ENCODE results near the gene TBX18.

TBX18 gene

GRCh38 chr6:84768442-84769174, 4.2 kb upstream of the TBX18 start:
- intact Hi-C loops (cut with micrococcal nuclease) = no loop called here
- no peak overlapping the region for H3K4me3 Mint-ChIP-seq
- peaks cover 81% of the 10 kb centered on the region for H3K27me3 Mint-ChIP-seq
- H3K27ac Mint-ChIP-seq = no peak overlapping the region
- peaks cover 11% of the 10 kb centered on the region for H3K4me1 Mint-ChIP-seq (ENCODE audit: low read depth)
- H3K9me3 Mint-ChIP-seq = no peaks in the 10 kb centered on the region
- H3K36me3 Mint-ChIP-seq (ENCODE audit: low read depth) = no peaks in the 10 kb centered on the region

GRCh38 chr6:84767526-84768201, 3.3 kb upstream of the TBX18 start:
- Mint-ChIP-seq H3K9me3 (no peaks in the 10 kb centered on the region), H3K36me3 (ENCODE audit: low read depth) (no peaks in the 10 kb centered on the region), H3K27me3 (peaks cover 81% of the 10 kb centered on the region), H3K27ac (no peak overlapping the region), H3K4me3 (no peak overlapping the region), H3K4me1 (ENCODE audit: low read depth) (peaks cover 19% of the 10 kb centered on the region)
- intact Hi-C loops (cut with micrococcal nuclease) = no loop called here

GRCh38 chr6:84766799-84767525, 2.6 kb upstream of the TBX18 start:
- Mint-ChIP-seq H3K9me3 (no peaks in the 10 kb centered on the region), H3K27me3 (peaks cover 82% of the 10 kb centered on the region), H3K4me3 (no peak overlapping the region), H3K27ac (no peak overlapping the region), H3K4me1 (ENCODE audit: low read depth) (peaks cover 22% of the 10 kb centered on the region), H3K36me3 (ENCODE audit: low read depth) (no peaks in the 10 kb centered on the region)
- intact Hi-C loops (cut with micrococcal nuclease) = no loop called here

DNA sequence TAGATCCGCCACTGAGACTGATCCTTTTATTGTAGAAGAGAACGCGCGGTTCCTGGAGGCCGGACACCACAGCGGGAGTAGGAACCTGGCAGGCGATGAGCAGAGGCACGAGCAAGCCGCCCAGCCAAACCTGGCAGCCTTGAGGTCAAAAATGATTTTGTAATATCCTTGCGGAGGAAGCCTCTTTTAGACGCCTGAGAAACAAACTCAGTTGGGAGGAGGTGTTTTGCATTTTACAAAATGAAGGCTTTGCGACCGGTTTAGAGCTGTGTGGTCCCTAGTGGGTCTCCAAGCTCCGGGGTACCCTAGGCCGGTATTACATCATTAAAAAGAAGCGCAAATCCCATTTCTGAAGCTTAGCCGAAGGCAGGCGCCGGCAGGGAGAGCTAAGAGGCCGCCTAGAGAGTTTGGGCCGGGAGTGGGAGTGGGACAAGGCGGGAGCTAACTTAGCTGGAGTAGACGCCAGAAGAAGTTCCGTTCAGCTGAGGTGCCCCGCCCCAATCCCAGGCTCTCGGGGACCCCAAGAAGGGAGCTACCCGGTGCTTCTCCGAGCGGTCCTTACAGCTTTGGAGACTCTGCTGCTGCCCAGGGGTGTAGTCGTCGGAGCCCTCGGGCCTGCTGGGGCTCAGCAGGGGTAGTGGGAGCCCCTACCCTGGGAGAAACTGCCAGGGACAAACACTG, 1.9 kb upstream of the TBX18 start:
- Mint-ChIP-seq H3K27me3 (peaks cover 82% of the 10 kb centered on the region), H3K4me3 (no peak overlapping the region), H3K4me1 (ENCODE audit: low read depth) (peaks cover 22% of the 10 kb centered on the region), H3K9me3 (no peaks in the 10 kb centered on the region), H3K36me3 (ENCODE audit: low read depth) (no peaks in the 10 kb centered on the region), H3K27ac (no peak overlapping the region)
- intact Hi-C loops (cut with micrococcal nuclease) = no loop called here

DNA sequence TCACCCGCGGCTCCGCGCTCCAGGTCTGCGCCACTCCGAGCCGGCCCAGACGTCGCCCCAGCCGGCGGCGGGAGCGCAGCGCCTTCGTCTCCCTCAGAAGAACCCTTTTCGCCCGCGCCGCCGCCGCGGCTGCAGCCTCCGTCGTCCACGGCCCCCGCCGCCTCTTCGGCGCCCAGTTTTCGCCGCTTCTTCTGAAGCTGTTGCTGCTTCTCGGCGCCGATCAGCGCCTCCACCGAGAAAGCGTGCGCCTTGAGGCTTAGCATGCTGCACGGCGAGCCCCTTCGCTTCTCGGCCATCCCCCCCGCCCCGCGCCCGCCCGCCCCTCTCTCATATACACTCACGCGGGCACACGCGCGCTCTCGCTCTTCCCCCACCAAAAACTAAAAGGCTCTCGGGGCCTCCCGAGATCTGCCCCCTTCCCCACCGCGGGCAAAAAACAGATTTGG, 489 bp downstream of the TBX18 start:
- intact Hi-C loops (cut with micrococcal nuclease) = no loop called here
- Mint-ChIP-seq H3K9me3 (no peaks in the 10 kb centered on the region), H3K36me3 (ENCODE audit: low read depth) (no peaks in the 10 kb centered on the region), H3K4me1 (ENCODE audit: low read depth) (peaks cover 22% of the 10 kb centered on the region), H3K4me3 (peak overlapping the region; percentile 79), H3K27ac (no peak overlapping the region), H3K27me3 (peaks cover 85% of the 10 kb centered on the region)

GRCh38 chr6:84763003-84763885, 1.2 kb downstream of the TBX18 start:
- intact Hi-C loops (cut with micrococcal nuclease) = no loop called here
- H3K4me3 Mint-ChIP-seq = peak overlapping the region; percentile 79
- no peaks in the 10 kb centered on the region for H3K36me3 Mint-ChIP-seq (ENCODE audit: low read depth)
- H3K9me3 Mint-ChIP-seq = no peaks in the 10 kb centered on the region
- H3K27me3 Mint-ChIP-seq = peaks cover 78% of the 10 kb centered on the region
- H3K4me1 Mint-ChIP-seq (ENCODE audit: low read depth) = peaks cover 22% of the 10 kb centered on the region
- H3K27ac Mint-ChIP-seq = no peak overlapping the region

DNA sequence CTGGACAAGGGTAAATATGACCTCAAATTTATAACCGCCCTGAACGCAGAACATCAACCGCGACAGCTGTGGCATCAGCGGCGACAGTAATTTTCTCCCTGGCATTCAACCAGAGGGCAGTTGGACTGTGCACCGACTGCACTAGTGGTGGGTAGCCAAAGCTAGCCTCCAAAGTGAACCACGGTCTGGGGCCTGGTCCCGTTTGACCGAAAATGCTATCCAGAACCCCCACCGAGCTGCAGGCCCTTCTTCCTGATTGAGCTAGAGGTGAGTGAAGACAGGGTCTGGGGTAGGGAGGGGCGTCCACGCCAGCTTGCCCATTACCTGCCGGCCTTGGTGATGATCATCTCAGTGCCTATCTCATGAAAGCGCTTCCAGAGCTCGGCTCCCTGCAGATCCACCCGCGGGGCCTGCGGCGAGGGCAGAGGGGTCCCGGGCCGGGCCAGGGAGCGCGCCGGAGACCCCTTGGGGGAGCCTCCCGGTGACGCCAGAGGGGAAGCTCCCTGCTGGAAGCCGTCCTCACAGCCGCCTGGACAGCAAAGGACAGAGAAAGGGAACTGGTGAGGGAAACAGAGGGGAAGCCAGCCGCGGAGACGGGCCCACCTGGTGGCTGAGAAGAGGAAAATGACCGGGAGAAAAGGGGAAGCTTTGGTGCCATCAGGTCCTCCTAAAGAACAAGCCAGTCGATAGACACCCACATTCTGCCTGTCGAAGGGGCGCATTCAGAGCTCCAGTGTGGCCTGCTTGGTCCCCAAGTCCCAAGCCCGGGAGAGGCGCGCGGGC, 2.0 kb downstream of the TBX18 start:
- intact Hi-C loops (cut with micrococcal nuclease) = no loop called here
- Mint-ChIP-seq H3K4me1 (ENCODE audit: low read depth) (peaks cover 22% of the 10 kb centered on the region), H3K27ac (no peak overlapping the region), H3K4me3 (no peak overlapping the region), H3K9me3 (no peaks in the 10 kb centered on the region), H3K27me3 (peaks cover 74% of the 10 kb centered on the region), H3K36me3 (ENCODE audit: low read depth) (no peaks in the 10 kb centered on the region)

DNA sequence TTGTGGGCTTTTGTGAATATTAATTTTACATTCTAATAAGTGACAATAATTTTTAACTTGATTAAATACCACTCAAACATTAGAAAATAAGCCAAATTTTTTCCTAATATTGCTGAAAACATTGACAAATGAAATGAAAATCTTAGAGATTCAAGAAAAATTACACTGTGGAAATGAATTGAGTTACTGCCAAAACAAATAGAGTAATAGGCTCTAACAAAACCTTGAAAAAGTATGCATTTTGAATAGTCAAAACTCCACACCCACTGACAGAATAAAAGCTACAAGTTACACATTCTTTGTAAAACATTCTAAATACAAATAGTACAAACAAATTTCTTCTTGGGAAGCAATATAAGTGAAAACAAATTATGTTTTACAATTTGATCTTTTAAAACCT, 5.9 kb downstream of the TBX18 start:
- no peak overlapping the region for H3K27ac Mint-ChIP-seq
- peaks cover 12% of the 10 kb centered on the region for H3K4me1 Mint-ChIP-seq (ENCODE audit: low read depth)
- no peaks in the 10 kb centered on the region for H3K9me3 Mint-ChIP-seq
- H3K36me3 Mint-ChIP-seq (ENCODE audit: low read depth) = no peaks in the 10 kb centered on the region
- H3K27me3 Mint-ChIP-seq = peaks cover 41% of the 10 kb centered on the region
- intact Hi-C loops (cut with micrococcal nuclease) = no loop called here
- H3K4me3 Mint-ChIP-seq = no peak overlapping the region

- no peak overlapping the region for H3K4me3 Mint-ChIP-seq
- no peaks in the 10 kb centered on the region for H3K36me3 Mint-ChIP-seq (ENCODE audit: low read depth)
- intact Hi-C loops (cut with micrococcal nuclease) = no loop called here
- no peak overlapping the region for H3K27ac Mint-ChIP-seq
- H3K9me3 Mint-ChIP-seq = no peaks in the 10 kb centered on the region
- H3K4me1 Mint-ChIP-seq (ENCODE audit: low read depth) = no peaks in the 10 kb centered on the region
- peaks cover 28% of the 10 kb centered on the region for H3K27me3 Mint-ChIP-seq
Measured at GRCh38 chr6:84756877-84757276, 7.5 kb downstream of the TBX18 start.

- no peaks in the 10 kb centered on the region for H3K9me3 Mint-ChIP-seq
- no peak overlapping the region for H3K27ac Mint-ChIP-seq
- H3K27me3 Mint-ChIP-seq = peaks cover 23% of the 10 kb centered on the region
- intact Hi-C loops (cut with micrococcal nuclease) = no loop called here
- H3K4me1 Mint-ChIP-seq (ENCODE audit: low read depth) = no peaks in the 10 kb centered on the region
- H3K36me3 Mint-ChIP-seq (ENCODE audit: low read depth) = no peaks in the 10 kb centered on the region
- no peak overlapping the region for H3K4me3 Mint-ChIP-seq
Measured at GRCh38 chr6:84756466-84756865, 7.9 kb downstream of the TBX18 start.

DNA sequence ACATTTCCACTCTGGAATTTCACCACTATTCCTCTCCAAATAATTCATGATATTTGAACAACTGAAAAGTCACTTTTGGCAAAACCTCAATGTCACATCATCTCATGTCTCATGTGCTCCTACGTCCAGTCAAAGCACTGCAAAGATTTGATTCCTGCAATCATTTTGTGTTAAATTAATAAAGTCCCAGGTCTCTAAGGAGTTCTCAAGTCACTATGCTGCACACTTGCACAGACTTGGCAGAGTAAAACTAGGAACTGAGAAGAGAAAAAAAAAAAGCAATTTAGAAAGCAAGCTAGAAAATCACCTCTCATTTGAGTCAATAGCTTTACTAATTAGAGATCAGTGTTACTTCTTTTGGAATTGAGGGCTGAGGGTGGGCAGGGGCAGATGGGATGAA, 11.2 kb downstream of the TBX18 start:
- Mint-ChIP-seq H3K27ac (no peak overlapping the region), H3K36me3 (ENCODE audit: low read depth) (no peaks in the 10 kb centered on the region), H3K4me1 (ENCODE audit: low read depth) (no peaks in the 10 kb centered on the region), H3K9me3 (no peaks in the 10 kb centered on the region), H3K27me3 (peaks cover 10% of the 10 kb centered on the region), H3K4me3 (no peak overlapping the region)
- intact Hi-C loops (cut with micrococcal nuclease) = no loop called here

GRCh38 chr6:84752118-84752850, 12.1 kb downstream of the TBX18 start:
- Mint-ChIP-seq H3K36me3 (ENCODE audit: low read depth) (no peaks in the 10 kb centered on the region), H3K9me3 (no peaks in the 10 kb centered on the region), H3K4me1 (ENCODE audit: low read depth) (no peaks in the 10 kb centered on the region), H3K4me3 (no peak overlapping the region), H3K27ac (no peak overlapping the region), H3K27me3 (peaks cover 7% of the 10 kb centered on the region)
- intact Hi-C loops (cut with micrococcal nuclease) = no loop called here
